ENCODE results near the gene CDC42BPA.
"Not testable (repeated sequence)": the region's sequence is repeated elsewhere in the genome, so short reads cannot be mapped to it uniquely, and the experiment has no call there.

CDC42BPA gene

DNA sequence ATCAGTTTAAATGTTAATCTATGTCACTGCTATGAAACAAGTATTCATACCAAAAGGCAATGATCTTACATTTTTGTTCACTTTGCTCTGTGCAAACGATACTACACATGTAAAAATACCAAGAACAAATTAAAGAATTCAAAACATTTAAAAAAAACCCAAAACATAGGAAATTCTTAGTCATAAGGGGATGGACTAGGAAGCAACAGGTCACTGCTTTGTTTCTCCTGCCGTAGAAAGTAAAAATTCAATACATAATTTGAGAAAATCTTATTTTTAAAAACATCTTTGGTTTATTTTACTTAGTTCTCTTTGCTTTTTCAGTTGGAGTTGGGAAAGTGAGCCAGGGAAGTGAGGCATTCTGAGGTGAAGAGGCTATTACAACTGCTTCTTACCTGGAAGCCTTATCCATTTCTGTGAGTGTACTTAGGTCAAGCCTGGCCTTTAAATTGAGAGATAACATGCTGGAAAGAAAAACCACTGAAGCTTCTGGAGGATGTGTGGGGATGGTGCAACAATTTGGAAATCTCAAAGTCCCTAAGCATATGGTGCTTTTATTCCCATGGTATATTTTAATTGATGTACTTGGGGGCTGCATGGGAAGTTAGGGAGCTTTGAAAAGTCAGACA, 183.5 kb downstream of the CDC42BPA start:
- DNase-seq (ENCODE audit: low read depth in 4 of 4, low spot score in 1 of 4): no peak

DNA sequence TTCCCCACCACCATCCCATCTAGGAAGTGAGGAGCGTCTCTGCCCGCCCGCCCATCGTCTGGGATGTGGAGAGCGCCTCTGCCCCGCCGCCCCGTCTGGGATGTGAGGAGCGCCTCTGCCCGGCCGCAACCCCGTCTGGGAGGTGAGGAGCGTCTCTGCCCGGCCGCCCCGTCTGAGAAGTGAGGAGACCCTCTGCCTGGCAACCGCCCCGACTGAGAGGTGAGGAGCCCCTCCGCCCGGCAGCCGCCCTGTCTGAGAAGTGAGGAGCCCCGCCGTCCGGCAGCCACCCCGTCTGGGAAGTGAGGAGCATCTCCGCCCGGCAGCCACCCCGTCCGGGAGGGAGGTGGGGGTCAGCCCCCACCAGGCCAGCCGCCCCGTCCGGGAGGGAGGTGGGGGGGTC, 185.6 kb downstream of the CDC42BPA start:
- not testable (repeated sequence) for DNase-seq (ENCODE audit: low read depth in 4 of 4, low spot score in 1 of 4)

DNA sequence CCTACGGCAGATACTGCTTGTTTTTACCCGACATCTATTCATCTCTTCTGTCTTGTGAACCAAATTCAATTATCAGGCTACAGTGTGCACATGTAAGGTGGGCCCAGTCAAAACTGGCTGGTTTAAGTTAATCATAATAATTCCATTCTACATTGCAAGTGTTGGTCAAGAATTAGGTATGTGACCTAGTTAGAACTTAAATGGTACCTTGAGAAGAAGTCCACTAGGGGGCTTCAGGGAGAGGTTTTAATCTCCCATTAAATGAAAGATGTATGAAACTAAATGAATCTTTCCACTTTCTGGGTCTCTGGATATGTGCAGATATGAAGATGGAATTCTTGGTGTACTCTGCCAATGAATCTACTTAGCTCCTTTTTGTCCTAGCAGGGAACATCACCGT, 187.1 kb downstream of the CDC42BPA start:
- DNase-seq (ENCODE audit: low read depth in 4 of 4, low spot score in 1 of 4): no peak

- no peak for DNase-seq (ENCODE audit: low read depth in 4 of 4, low spot score in 1 of 4)
Observed at GRCh38 chr1:227127891-227128290, 190.4 kb downstream of the CDC42BPA start.

DNA sequence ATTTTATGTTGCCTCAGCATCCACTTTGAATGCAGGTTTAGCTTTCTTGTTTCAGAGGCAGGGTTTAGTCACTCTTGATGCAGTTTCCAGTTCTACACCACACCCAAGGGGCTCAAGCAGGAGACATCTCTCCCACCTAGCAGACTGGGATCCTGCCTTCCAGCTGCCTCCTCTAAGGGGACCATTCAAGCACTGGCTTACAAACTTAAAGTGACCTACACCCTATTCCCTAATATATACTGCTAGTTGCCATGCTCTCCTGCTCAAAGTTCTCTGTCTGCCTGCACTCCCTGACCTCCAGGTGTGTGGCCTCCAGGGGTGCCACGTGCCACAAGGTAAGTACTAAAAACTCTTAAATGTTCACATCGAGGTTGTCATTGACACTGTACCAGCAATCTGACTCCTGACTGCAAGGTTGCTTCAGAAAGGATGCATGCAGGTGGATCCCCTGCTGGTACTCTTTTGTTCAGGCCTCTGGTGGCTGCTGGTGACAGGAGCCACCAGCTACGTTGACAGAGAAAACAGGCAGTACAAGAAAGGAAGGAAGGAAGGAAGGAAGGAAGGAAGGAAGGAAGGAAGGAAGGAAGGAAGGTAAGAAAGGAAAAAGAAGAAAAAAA, 192.3 kb downstream of the CDC42BPA start:
- no peak for DNase-seq (ENCODE audit: low read depth in 4 of 4, low spot score in 1 of 4)

DNA sequence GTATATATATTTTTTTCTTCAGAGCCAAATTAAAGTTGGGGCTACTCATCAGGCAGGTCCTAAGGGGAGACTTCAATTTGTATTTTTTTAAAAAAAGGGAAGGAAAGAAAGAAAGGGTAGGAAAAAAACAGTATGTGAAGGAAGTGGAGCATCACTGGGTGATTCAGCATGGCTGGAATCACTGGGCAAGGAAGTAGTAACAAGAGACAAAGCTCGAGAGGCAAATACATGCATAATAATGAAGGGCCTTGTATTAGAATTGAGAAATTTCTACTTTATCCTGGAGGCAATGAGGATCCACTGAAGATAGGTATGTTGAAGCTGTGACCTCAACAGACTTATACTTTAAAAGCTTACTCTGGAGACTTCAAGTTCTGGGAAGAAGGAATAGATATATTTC, 193.8 kb downstream of the CDC42BPA start:
- no peak for DNase-seq (ENCODE audit: low read depth in 4 of 4, low spot score in 1 of 4)

- DNase-seq (ENCODE audit: low read depth in 4 of 4, low spot score in 1 of 4): no peak
Observed at GRCh38 chr1:227120826-227121225, 197.5 kb downstream of the CDC42BPA start.

- no peak for DNase-seq (ENCODE audit: low read depth in 4 of 4, low spot score in 1 of 4)
Observed at GRCh38 chr1:227112538-227112937, 205.8 kb downstream of the CDC42BPA start.

DNA sequence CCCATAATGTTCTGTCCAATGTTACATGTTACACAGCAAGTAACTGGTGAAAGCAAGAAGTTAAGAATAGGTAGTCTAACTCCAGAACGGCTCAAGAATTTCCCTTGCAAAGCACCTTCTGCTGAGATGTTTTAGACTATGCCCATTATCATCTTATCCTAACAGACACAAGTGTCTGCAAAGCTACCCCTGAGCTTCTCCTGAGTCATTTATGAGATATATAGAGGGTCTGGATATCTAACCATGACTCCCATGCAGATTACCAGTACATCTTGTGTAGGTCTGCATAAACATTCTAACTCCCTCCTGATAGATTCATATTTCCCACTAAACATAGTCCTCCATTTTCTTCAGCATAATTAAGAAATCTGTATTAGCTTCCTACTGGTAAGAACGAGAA, 206.5 kb downstream of the CDC42BPA start:
- DNase-seq (ENCODE audit: low read depth in 4 of 4, low spot score in 1 of 4): no peak

- not testable (repeated sequence) for DNase-seq (ENCODE audit: low read depth in 4 of 4, low spot score in 1 of 4)
Observed at GRCh38 chr1:227105291-227105690, 213.0 kb downstream of the CDC42BPA start.

GRCh38 chr1:227102056-227102455, 216.2 kb downstream of the CDC42BPA start:
- DNase-seq (ENCODE audit: low read depth in 4 of 4, low spot score in 1 of 4): no peak

- no peak for DNase-seq (ENCODE audit: low read depth in 4 of 4, low spot score in 1 of 4)
Observed at GRCh38 chr1:227094249-227094966, 223.9 kb downstream of the CDC42BPA start.

DNA sequence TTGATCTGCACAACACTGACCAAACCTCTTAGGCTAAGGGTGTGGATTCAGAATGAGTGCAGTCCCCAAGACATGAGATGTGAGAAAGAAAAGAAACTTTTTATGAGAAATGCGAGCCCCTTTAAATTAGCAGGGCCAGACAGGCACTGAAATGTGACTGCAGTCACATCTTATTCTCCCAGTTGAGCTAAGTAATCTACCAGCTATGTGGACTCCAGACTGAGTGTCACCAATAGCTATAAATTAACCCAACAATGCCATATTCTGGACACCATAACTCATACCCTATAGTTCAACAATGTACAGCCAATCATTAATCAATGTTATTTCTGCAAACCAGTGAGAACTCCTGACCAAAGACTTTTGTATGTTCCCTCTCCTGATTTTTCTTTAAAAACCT, 225.0 kb downstream of the CDC42BPA start:
- no peak for DNase-seq (ENCODE audit: low read depth in 4 of 4, low spot score in 1 of 4)

GRCh38 chr1:227092069-227092468, 226.2 kb downstream of the CDC42BPA start:
- DNase-seq (ENCODE audit: low read depth in 4 of 4, low spot score in 1 of 4): no peak

- DNase-seq (ENCODE audit: low read depth in 4 of 4, low spot score in 1 of 4): no peak
Observed at GRCh38 chr1:227086636-227087035, 231.7 kb downstream of the CDC42BPA start.

DNA sequence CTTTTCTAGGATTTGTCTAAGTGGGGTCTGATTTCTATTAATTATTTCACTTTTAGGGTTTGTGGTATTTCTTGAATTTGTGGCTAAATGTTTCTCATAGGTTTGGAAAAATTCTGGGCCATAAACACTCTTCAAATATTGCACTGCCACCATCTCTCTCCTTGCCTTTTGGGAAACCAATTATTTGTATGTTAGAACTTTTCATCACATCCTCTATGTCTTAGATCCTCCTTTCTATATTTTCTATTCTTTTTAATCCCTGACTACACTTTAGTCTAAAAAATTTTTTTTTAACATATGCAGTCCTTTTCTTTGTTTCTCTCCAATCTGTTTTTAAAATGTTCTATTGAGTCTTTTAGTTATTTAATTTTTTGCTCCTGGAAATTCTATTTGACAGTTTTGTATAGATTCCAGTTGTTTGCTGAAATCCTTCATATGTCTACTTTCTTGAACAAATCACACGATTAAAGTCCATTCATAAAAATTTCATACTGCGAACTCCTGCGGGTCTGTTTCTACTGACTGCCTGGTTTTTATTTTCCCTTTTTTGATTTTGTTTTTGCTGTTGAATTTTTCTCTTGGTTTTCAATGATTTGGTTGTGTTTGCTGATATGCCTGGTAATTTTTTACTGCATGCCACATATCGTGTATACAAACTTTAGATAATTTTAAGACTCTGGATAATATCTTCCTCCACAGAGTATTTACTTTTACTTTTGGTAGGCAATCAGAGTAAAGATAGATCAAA, 235.1 kb downstream of the CDC42BPA start:
- no peak for DNase-seq (ENCODE audit: low read depth in 4 of 4, low spot score in 1 of 4)

DNA sequence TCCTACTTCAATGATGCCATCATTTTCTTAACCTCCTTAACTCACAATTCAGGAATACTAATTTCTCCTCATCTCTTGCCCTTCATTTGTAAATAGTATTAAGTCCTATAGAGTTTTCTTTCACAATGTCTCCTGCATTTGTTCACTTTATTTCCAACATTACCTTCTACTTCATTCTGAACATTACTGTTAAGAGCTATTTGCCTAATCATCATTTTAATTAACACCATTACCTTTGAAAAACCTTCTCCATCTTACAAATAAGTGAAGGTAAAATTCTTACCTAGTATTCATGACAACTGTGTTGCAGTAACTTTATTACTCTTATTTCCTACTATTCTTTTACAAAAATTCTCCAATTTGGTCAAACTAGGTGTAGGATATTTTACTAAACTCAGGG, 240.5 kb downstream of the CDC42BPA start:
- DNase-seq (ENCODE audit: low read depth in 4 of 4, low spot score in 1 of 4): no peak

DNA sequence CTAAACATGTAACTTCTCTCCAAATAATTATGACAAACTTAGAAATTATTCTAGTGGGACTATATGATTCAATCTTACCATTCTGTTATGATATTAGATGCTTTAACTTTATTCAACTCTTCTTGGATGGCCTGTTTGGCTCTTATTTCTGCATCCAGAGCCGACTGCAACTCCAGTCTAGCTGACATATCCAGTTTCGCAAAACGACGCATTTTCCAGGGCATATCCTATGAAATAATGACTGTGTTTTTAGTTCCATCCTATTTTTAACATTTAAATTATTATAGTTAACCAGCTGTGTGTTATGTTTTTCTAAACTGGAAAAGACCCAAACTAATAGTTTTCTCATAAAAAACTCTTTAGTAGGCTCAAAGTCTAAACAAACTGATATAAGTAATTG, 244.5 kb downstream of the CDC42BPA start:
- DNase-seq (ENCODE audit: low read depth in 4 of 4, low spot score in 1 of 4): no peak

GRCh38 chr1:227072991-227073390, 245.3 kb downstream of the CDC42BPA start:
- no peak for DNase-seq (ENCODE audit: low read depth in 4 of 4, low spot score in 1 of 4)

DNA sequence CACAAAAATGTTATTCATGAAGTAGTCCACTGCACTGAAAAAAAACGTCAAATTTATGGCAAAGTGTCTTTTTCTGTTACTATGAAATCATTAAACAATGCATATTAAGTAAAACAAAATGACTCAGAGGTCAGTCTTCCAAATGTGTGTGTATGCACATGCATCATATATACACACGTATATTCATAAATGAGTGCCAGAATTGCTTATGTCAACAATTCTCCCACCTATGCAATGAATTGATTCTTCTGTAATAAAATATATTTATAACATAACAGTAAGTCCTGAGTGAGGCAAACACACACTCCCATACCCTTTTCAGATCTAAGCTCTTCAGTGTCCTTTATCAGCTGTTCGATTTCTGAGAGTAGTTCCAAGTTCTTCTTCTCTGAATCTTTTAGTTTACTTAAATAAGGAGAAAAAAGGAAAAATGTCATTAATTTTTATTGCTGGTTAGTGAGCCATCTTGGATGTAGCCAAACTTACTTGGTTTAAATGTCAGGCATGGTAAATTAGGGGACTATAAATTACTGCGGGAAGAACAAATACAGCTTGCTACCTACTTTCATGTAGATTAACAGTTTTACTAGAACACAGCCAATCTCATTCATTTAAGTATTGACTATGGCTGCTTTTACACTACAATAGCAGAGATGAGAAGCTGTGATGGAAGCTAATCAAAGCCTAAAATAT, 246.3 kb downstream of the CDC42BPA start:
- no peak for DNase-seq (ENCODE audit: low read depth in 4 of 4, low spot score in 1 of 4)

- no peak for DNase-seq (ENCODE audit: low read depth in 4 of 4, low spot score in 1 of 4)
Observed at GRCh38 chr1:227070638-227071285, 247.5 kb downstream of the CDC42BPA start.
